ENCODE measurements around the gene SPATA22. TPM values are rescaled to one million over a fixed set of nuclear protein-coding genes. Genes with fewer than 3 reads are reported as not detected.
"Not testable (repeated sequence)": the region's sequence is repeated elsewhere in the genome, so short reads cannot be mapped to it uniquely, and the experiment has no call there.

SPATA22 gene
- total RNA-seq, 2 donors from 2014 or later: 13.5 TPM; not detected in 1

GRCh38 chr17:3448059-3448665 lies 23.5 kb downstream of the SPATA22 start:
- TF ChIP-seq POLR2A (IDR thresholded peaks at IDR 0.05) (no peak), POLR2AphosphoS5 (IDR thresholded peaks at IDR 0.05) (no peak)
- TF ChIP-seq, protein P1, sequence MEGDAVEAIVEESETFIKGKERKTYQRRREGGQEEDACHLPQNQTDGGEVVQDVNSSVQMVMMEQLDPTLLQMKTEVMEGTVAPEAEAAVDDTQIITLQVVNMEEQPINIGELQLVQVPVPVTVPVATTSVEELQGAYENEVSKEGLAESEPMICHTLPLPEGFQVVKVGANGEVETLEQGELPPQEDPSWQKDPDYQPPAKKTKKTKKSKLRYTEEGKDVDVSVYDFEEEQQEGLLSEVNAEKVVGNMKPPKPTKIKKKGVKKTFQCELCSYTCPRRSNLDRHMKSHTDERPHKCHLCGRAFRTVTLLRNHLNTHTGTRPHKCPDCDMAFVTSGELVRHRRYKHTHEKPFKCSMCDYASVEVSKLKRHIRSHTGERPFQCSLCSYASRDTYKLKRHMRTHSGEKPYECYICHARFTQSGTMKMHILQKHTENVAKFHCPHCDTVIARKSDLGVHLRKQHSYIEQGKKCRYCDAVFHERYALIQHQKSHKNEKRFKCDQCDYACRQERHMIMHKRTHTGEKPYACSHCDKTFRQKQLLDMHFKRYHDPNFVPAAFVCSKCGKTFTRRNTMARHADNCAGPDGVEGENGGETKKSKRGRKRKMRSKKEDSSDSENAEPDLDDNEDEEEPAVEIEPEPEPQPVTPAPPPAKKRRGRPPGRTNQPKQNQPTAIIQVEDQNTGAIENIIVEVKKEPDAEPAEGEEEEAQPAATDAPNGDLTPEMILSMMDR (IDR thresholded peaks at IDR 0.05): no peak
- intact Hi-C loops (cut with DNase I): no loop called here
- Histone ChIP-seq H3K9me3 (no peaks in the 10 kb centered on the region), H3K4me1 (replicated peaks) (no peaks in the 10 kb centered on the region), H3K27me3 (replicated peaks; ENCODE audit: insufficient read depth) (no peaks in the 10 kb centered on the region), H3K27ac (no peak overlapping the region), H3K4me3 (no peak overlapping the region), H3K36me3 (no peaks in the 10 kb centered on the region)
- 40% methylated on average over 2 of the region's 2 CpGs for whole genome bisulfite sequencing
- no peak for DNase-seq (ENCODE audit: low spot score)

DNA sequence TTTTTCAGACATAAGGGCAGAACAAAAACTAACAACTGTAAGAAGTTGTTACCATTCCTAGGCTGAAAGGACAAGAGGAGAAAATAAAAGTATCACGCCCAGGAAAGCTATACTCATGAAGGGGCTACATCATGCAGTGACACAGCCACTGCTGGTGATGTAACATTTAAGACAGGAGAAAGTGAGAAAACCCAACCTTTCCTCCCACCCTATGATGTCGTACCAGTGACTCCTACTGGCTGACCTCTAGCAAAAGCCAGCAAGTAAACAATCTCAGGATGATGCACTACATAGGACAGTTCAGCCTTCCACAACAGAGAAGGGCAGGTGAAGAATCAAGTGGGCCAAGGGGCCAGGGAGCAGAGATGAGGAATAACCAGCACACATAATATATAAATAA lies 24.0 kb downstream of the SPATA22 start:
- TF ChIP-seq POLR2A (IDR thresholded peaks at IDR 0.05) (no peak), POLR2AphosphoS5 (IDR thresholded peaks at IDR 0.05) (no peak)
- TF ChIP-seq, protein P1 (IDR thresholded peaks at IDR 0.05): no peak
- H3K36me3 ChIP-seq: no peaks in the 10 kb centered on the region
- 53% methylated on average over 2 of the region's 2 CpGs for WGBS
- H3K27ac ChIP-seq: no peak overlapping the region
- no peak for DNase-seq (ENCODE audit: low spot score)
- no peak overlapping the region for H3K4me3 ChIP-seq
- H3K4me1 ChIP-seq (replicated peaks): no peaks in the 10 kb centered on the region
- no peaks in the 10 kb centered on the region for H3K27me3 ChIP-seq (replicated peaks; ENCODE audit: insufficient read depth)
- intact Hi-C loops (cut with DNase I): no loop called here
- H3K9me3 ChIP-seq: no peaks in the 10 kb centered on the region

DNA sequence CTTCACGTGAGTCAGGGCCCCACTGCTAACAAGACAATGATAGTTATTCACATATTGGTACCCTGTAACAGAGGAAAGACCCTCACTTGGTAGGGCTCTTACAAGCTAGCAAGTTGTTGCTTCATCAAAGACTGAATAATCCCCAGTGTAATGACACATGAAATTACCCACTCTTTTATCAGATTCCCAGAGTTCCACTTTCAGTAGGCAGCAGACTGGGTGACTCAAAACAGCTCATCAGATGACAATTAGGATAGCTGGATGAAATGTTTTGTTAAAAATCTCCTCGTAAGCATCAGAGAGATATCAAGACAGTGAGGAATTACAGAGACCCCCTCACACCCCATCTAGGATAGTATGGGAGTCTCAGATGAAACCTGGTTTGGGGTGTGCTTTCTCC lies 31.2 kb downstream of the SPATA22 start:
- intact Hi-C loops (cut with DNase I): no loop called here
- Histone ChIP-seq H3K36me3 (no peaks in the 10 kb centered on the region), H3K4me3 (no peak overlapping the region), H3K4me1 (replicated peaks) (no peaks in the 10 kb centered on the region), H3K27me3 (replicated peaks; ENCODE audit: insufficient read depth) (no peaks in the 10 kb centered on the region), H3K9me3 (no peaks in the 10 kb centered on the region), H3K27ac (no peak overlapping the region)
- no peak for TF ChIP-seq POLR2A (IDR thresholded peaks at IDR 0.05)
- TF ChIP-seq POLR2AphosphoS5 (IDR thresholded peaks at IDR 0.05): no peak
- TF ChIP-seq, protein P1 (IDR thresholded peaks at IDR 0.05): no peak
- 62% methylated on average over 2 of the region's 2 CpGs for WGBS
- no peak for DNase-seq (ENCODE audit: low spot score)

DNA sequence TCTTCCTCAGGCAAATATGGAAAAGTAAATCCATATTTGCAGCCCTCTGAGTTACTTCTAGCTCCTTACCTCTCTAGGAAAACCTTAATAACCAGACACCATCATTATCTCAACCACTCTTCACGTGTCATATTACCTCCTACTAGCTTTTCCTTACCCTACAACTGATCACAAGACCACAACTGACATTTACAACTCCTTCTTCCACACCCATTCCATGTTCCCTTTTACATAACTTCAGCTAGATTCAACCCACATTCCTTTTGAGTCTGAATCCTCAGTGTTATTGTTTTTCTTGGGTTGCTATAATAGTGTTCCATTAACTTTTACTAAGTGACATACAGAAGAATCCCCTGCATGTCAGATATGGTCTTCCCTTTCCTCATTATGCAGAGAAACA lies 33.3 kb downstream of the SPATA22 start:
- Histone ChIP-seq H3K9me3 (no peaks in the 10 kb centered on the region), H3K4me1 (replicated peaks) (no peaks in the 10 kb centered on the region), H3K4me3 (no peak overlapping the region), H3K36me3 (no peaks in the 10 kb centered on the region), H3K27ac (no peak overlapping the region), H3K27me3 (replicated peaks; ENCODE audit: insufficient read depth) (no peaks in the 10 kb centered on the region)
- WGBS: 53% methylated on average over 1 of the region's 1 CpG
- DNase-seq (ENCODE audit: low spot score): no peak
- intact Hi-C loops (cut with DNase I): no loop called here
- TF ChIP-seq POLR2AphosphoS5 (IDR thresholded peaks at IDR 0.05): no peak
- TF ChIP-seq, protein P1 (IDR thresholded peaks at IDR 0.05): no peak
- TF ChIP-seq POLR2A (IDR thresholded peaks at IDR 0.05): no peak

DNA sequence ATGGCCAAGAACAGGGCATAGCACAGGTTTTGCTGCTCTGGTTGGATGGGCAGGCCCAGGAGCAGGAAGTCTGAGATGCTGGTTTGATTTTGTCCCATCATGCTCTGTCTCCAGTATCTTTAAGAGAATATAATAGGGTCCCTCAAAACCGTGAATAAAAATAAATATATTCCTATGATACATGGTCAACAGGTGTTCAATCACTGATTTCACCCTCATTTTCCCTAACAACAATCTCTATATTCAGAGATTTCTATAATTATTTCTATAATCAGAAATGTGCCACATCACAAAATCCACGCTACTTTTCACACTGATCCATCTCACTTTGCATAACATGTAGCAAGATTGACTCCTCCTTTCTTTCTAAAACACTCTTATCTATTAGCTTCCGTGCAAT lies 37.9 kb downstream of the SPATA22 start, which contains the start of gene OR1E2:
Gene OR1E2, minus strand, starts transcription at position 101 of the 400 bp plus-strand sequence. Its CDS starts 0 bp downstream, at position 101.
- TF ChIP-seq POLR2A (IDR thresholded peaks at IDR 0.05): no peak
- TF ChIP-seq, protein P1 (IDR thresholded peaks at IDR 0.05): no peak
- no peak for TF ChIP-seq POLR2AphosphoS5 (IDR thresholded peaks at IDR 0.05)
- 79% methylated on average over 3 of the region's 3 CpGs for WGBS
- intact Hi-C loops (cut with DNase I): no loop called here
- no peaks in the 10 kb centered on the region for H3K27me3 ChIP-seq (replicated peaks; ENCODE audit: insufficient read depth)
- no peak for DNase-seq (ENCODE audit: low spot score)
- H3K36me3 ChIP-seq: no peaks in the 10 kb centered on the region
- no peak within 1 kb of the TSS for H3K27ac ChIP-seq
- no peaks in the 10 kb centered on the region for H3K4me1 ChIP-seq (replicated peaks)
- no peak within 1 kb of the TSS for H3K4me3 ChIP-seq
- H3K9me3 ChIP-seq: no peaks in the 10 kb centered on the region

GRCh38 chr17:3433215-3433614 lies 38.4 kb downstream of the SPATA22 start:
- intact Hi-C loops (cut with DNase I); H3K27me3 ChIP-seq (replicated peaks; ENCODE audit: insufficient read depth); H3K27ac ChIP-seq; H3K4me1 ChIP-seq (replicated peaks); H3K36me3 ChIP-seq; H3K9me3 ChIP-seq; H3K4me3 ChIP-seq; DNase-seq (ENCODE audit: low spot score): not testable (repeated sequence)
- WGBS: 28% methylated on average over 7 of the region's 7 CpGs

Measured in prostate gland (tissue), 2 donors.